ENCODE data around the gene GAS6.

DNA sequence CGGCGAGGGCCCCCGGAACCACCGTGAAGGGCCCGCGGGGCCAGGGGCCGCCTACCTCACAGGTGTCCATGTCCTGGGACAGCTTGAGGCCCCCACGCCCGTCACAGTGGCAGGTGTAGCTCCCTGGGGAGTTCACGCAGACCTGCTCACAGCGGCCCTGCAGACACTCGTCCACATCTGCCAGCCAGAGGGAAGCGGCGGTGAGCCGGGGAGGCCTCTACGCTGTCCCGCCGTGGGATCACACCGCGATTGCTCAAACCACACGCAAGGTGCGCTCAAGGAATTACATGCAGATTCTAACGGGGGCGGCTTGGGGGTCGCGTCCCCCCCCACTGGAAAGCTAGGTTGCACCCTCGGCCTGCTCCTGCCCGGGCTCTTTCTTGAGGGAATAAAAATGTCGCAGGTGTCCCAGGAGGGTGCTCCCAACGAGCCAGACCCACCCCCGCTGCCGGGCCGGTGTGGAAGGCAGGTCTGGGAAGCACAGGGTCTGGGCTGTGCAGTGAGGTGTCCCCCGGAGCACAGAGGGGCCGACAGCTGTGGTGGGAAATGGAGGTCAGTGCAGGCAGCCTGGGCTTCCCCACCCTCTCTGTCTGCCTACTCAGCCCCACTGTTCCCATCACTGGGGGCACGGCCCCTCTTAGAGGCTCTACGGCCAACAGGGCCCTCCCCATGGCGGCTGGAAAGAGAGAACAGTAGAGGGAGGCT lies 29.2 kb downstream of the GAS6 start:
- TF ChIP-seq, protein P1, sequence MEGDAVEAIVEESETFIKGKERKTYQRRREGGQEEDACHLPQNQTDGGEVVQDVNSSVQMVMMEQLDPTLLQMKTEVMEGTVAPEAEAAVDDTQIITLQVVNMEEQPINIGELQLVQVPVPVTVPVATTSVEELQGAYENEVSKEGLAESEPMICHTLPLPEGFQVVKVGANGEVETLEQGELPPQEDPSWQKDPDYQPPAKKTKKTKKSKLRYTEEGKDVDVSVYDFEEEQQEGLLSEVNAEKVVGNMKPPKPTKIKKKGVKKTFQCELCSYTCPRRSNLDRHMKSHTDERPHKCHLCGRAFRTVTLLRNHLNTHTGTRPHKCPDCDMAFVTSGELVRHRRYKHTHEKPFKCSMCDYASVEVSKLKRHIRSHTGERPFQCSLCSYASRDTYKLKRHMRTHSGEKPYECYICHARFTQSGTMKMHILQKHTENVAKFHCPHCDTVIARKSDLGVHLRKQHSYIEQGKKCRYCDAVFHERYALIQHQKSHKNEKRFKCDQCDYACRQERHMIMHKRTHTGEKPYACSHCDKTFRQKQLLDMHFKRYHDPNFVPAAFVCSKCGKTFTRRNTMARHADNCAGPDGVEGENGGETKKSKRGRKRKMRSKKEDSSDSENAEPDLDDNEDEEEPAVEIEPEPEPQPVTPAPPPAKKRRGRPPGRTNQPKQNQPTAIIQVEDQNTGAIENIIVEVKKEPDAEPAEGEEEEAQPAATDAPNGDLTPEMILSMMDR (IDR thresholded peaks at IDR 0.05; ENCODE audit: borderline replicate concordance, extremely low read depth, low read length, poor library complexity, severe bottlenecking), result no peak
- no peak for TF ChIP-seq EZH2 (IDR thresholded peaks at IDR 0.05; ENCODE audit: borderline replicate concordance, low read depth, low read length, severe bottlenecking)

Measured in DND-41 (cell line).